Esophagus muscularis mucosa (tissue), 4 donors: ENCODE measurements around the gene KATNB1. TPM values are rescaled to one million over a fixed set of nuclear protein-coding genes. Genes with fewer than 3 reads are reported as not detected.

ENCODE experiments used
- DNase-seq: peaks from one replicate; pipeline ENCODE4 v3.0.0-alpha.2; 2017; ENCODE audit errors: extremely low spot score
- H3K27ac ChIP-seq, 4 donors: fragments of 200-600 bp; sonication (generic); replicated peaks in 1 of 4; 1 replicate in 3 of 4; 2 replicates in 1 of 4; pipeline ENCODE4 v1.5.1; 2016 to 2019; ENCODE audit warnings: mild to moderate bottlenecking in 1 of 4
- H3K27me3 ChIP-seq, 4 donors: fragments of 200-600 bp; sonication (generic); one replicate each; pipeline versions ENCODE4 v1.5.1 to v1.6.0; 2016 to 2019
- H3K36me3 ChIP-seq, 4 donors: fragments of 200-600 bp; sonication (generic); one replicate each; pipeline ENCODE4 v1.5.1; 2016 to 2019
- H3K4me1 ChIP-seq, 4 donors: fragments of 200-600 bp; sonication (generic); one replicate each; pipeline ENCODE4 v1.5.1; 2016 to 2019
- H3K4me3 ChIP-seq, 4 donors: fragments of 200-600 bp; sonication (generic); 1 replicate in 2 of 4; 2 replicates in 2 of 4; pipeline ENCODE4 v1.5.1; 2016 to 2019; ENCODE audit warnings: mild to moderate bottlenecking in 4 of 4, moderate library complexity in 1 of 4
- H3K9me3 ChIP-seq, 4 donors: fragments of 200-600 bp; sonication (generic); 1 replicate in 3 of 4; 2 replicates in 1 of 4; pipeline ENCODE4 v1.5.1; 2016 to 2019
- CTCF ChIP-seq, 3 experiments: fragments of 200-600 bp in 2 of 3; fragments of 450-650 bp in 1 of 3; sonication (generic) in 2 of 3; IDR thresholded peaks; one replicate each; pipeline ENCODE4 v1.5.1; 2017 to 2019; ENCODE audit warnings: antibody characterized with exemption in 3 of 3, mild to moderate bottlenecking in 2 of 3, moderate library complexity in 1 of 3
- EP300 ChIP-seq: sonication (generic); formaldehyde crosslinking; IDR thresholded peaks from one replicate; pipeline ENCODE4 v1.6.1; 2017; ENCODE audit warnings: antibody characterized with exemption
- POLR2A ChIP-seq: fragments of 450-650 bp; IDR thresholded peaks from one replicate; pipeline ENCODE4 v1.6.1; 2017; ENCODE audit warnings: antibody characterized with exemption, moderate library complexity, mild to moderate bottlenecking, low read depth
- POLR2AphosphoS5 ChIP-seq, 2 donors: sonication (generic); formaldehyde crosslinking; IDR thresholded peaks; one replicate each; pipeline ENCODE4 v1.6.1; 2017; ENCODE audit warnings: antibody characterized with exemption in 2 of 2
- WGBS: methylation state at CpG from one replicate; pipeline ENCODE4 v1.1.5; 2018; 5-methylcytosine and 5-hydroxymethylcytosine counted together
- intact Hi-C: fragments of 100-400 bp; cut with DNase I; formaldehyde crosslinking; loops from one replicate; pipeline ENCODE4 v1.15.1; 2023
- total RNA-seq, 4 donors: library from RNA; depleted of rRNA; stranded (reverse); fragments of >200 nt; gene quantifications; one replicate each; pipeline versions ENCODE4 v1.1.0 to v1.2.1, GENCODE V29; 2016

The KATNB1 gene
- total RNA-seq, 4 donors from 2014 or later: 10.4 to 16.9 (median 15.3) TPM

- WGBS: 93% methylated on average over 15 of the region's 17 CpGs
- peaks cover 21 to 100% (median 93%) of the 10 kb centered on the region in 4 donors for H3K36me3 ChIP-seq
These were observed 29.7 kb downstream of the KATNB1 start for GRCh38 chr16:57765160-57765728.

GRCh38 chr16:57766714-57767348, 31.3 kb downstream of the KATNB1 start:
- peaks cover 29 to 100% (median 93%) of the 10 kb centered on the region in 4 donors for H3K36me3 ChIP-seq
- no peak for DNase-seq
- no peak overlapping the region for H3K4me3 ChIP-seq
- no peak for TF ChIP-seq POLR2A
- no peak for TF ChIP-seq CTCF (IDR thresholded peaks at IDR 0.05)
- TF ChIP-seq EP300: no peak
- no peak for TF ChIP-seq POLR2AphosphoS5 (IDR thresholded peaks at IDR 0.05)
- 93% methylated on average over 12 of the region's 15 CpGs for WGBS
- no peaks in the 10 kb centered on the region for H3K9me3 ChIP-seq
- peaks cover 0 to 5% (median 2%) of the 10 kb centered on the region in 4 donors for H3K4me1 ChIP-seq
- intact Hi-C loops: no loop called here
- no peaks in the 10 kb centered on the region for H3K27me3 ChIP-seq
- no peak overlapping the region for H3K27ac ChIP-seq

More at GRCh38 chr16:57765160-57765728, 29.7 kb downstream of the KATNB1 start:
- Histone ChIP-seq H3K9me3 (no peaks in the 10 kb centered on the region), H3K27ac (no peak overlapping the region), H3K4me1 (peaks cover 0 to 5% (median 2%) of the 10 kb centered on the region in 4 donors), H3K27me3 (no peaks in the 10 kb centered on the region), H3K4me3 (no peak overlapping the region)
- intact Hi-C loops: no loop called here
- no peak for DNase-seq
- no peak for TF ChIP-seq POLR2A
- TF ChIP-seq POLR2AphosphoS5 (IDR thresholded peaks at IDR 0.05): no peak
- no peak for TF ChIP-seq CTCF (IDR thresholded peaks at IDR 0.05)
- TF ChIP-seq EP300: no peak

- H3K9me3 ChIP-seq: no peaks in the 10 kb centered on the region
- peaks cover 0 to 5% (median 1%) of the 10 kb centered on the region in 4 donors for H3K4me1 ChIP-seq
- WGBS: 96% methylated on average over 6 of the region's 22 CpGs
- H3K4me3 ChIP-seq: no peak overlapping the region
- TF ChIP-seq POLR2A (no peak), EP300 (no peak)
- no peak overlapping the region for H3K27ac ChIP-seq
- H3K36me3 ChIP-seq: peaks cover 29 to 91% (median 76%) of the 10 kb centered on the region in 4 donors
- no peaks in the 10 kb centered on the region for H3K27me3 ChIP-seq
- intact Hi-C loops: no loop called here
- DNase-seq: no peak
These were observed 34.1 kb downstream of the KATNB1 start for GRCh38 chr16:57769541-57770145.

GRCh38 chr16:57770361-57770760, 34.8 kb downstream of the KATNB1 start:
- Histone ChIP-seq H3K9me3 (no peaks in the 10 kb centered on the region), H3K27ac (no peak overlapping the region), H3K4me1 (peaks cover 0 to 5% (median 0%) of the 10 kb centered on the region in 4 donors), H3K4me3 (no peak overlapping the region), H3K27me3 (no peaks in the 10 kb centered on the region), H3K36me3 (peaks cover 29 to 91% (median 77%) of the 10 kb centered on the region in 4 donors)
- TF ChIP-seq POLR2AphosphoS5 (IDR thresholded peaks at IDR 0.05) (no peak), POLR2A (no peak), CTCF (IDR thresholded peaks at IDR 0.05) (no peak), EP300 (no peak)
- DNase-seq: no peak
- WGBS: 97% methylated on average over 9 of the region's 15 CpGs
- intact Hi-C loops: no loop called here

- no peak overlapping the region for H3K4me3 ChIP-seq
- no peaks in the 10 kb centered on the region for H3K9me3 ChIP-seq
- WGBS: 91% methylated on average over 19 of the region's 26 CpGs
- peaks cover 29 to 91% (median 77%) of the 10 kb centered on the region in 4 donors for H3K36me3 ChIP-seq
- DNase-seq: no peak
- no peaks in the 10 kb centered on the region for H3K27me3 ChIP-seq
- peaks cover 0 to 5% (median 0%) of the 10 kb centered on the region in 4 donors for H3K4me1 ChIP-seq
- TF ChIP-seq POLR2A (no peak), POLR2AphosphoS5 (IDR thresholded peaks at IDR 0.05) (no peak), CTCF (IDR thresholded peaks at IDR 0.05) (no peak), EP300 (no peak)
- H3K27ac ChIP-seq: no peak overlapping the region
- intact Hi-C loops: no loop called here
These were observed 35.7 kb downstream of the KATNB1 start for GRCh38 chr16:57771141-57771785.
